GM23338 (cell line): ENCODE data around the gene AK4. TPM values are rescaled to one million over a fixed set of nuclear protein-coding genes. Genes with fewer than 3 reads are reported as not detected.

Experiments used
- ATAC-seq: fragments of 200-7000 bp; cut with Tn5 transposase; 3 replicates; pipeline ENCODE4 v1.9.1; 2020
- DNase-seq: peaks from one replicate; pipeline ENCODE4 v3.0.0-alpha.2; 2015; ENCODE audit warnings: low spot score
- H2AFZ ChIP-seq: fragments of 200-600 bp; sonication (generic); 2 replicates; pipeline ENCODE4 v1.8.0; 2016; ENCODE audit warnings: antibody characterized with exemption, mild to moderate bottlenecking, moderate library complexity
- H3F3A ChIP-seq: fragments of 200-600 bp; sonication (generic); replicated peaks from 2 replicates; pipeline ENCODE4 v1.8.0; 2017; ENCODE audit warnings: antibody characterized with exemption, mixed run types, low read depth
- H3K27ac ChIP-seq: fragments of 200-600 bp; sonication (generic); 2 replicates; pipeline ENCODE4 v1.6.1; 2016; ENCODE audit warnings: low read depth
- H3K27me3 ChIP-seq: fragments of 200-600 bp; sonication (generic); 2 replicates; pipeline ENCODE4 v1.8.0; 2016; ENCODE audit warnings: mild to moderate bottlenecking, mixed run types, moderate library complexity; ENCODE audit not compliant: insufficient read depth
- H3K36me3 ChIP-seq: fragments of 200-600 bp; sonication (generic); 2 replicates; pipeline ENCODE4 v1.8.0; 2016; ENCODE audit warnings: mild to moderate bottlenecking; ENCODE audit not compliant: insufficient read depth
- H3K4me1 ChIP-seq: fragments of 200-600 bp; sonication (generic); 2 replicates; pipeline ENCODE4 v1.8.0; 2016; ENCODE audit warnings: mild to moderate bottlenecking, moderate library complexity; ENCODE audit not compliant: insufficient read depth
- H3K4me2 ChIP-seq: fragments of 200-600 bp; sonication (generic); 2 replicates; pipeline ENCODE4 v1.7.1; 2017; ENCODE audit warnings: mixed run types
- H3K4me3 ChIP-seq: fragments of 200-600 bp; sonication (generic); 2 replicates; pipeline ENCODE4 v1.6.1; 2016; ENCODE audit warnings: mixed run types
- H3K79me2 ChIP-seq: fragments of 200-600 bp; sonication (generic); replicated peaks from 2 replicates; pipeline ENCODE4 v1.8.0; 2017; ENCODE audit warnings: mild to moderate bottlenecking; ENCODE audit not compliant: insufficient read depth
- H3K9me2 ChIP-seq: fragments of 200-600 bp; sonication (generic); 2 replicates; pipeline ENCODE4 v1.8.0; 2017; ENCODE audit not compliant: insufficient read depth
- H4K20me1 ChIP-seq: fragments of 200-600 bp; sonication (generic); replicated peaks from 2 replicates; pipeline ENCODE4 v1.8.0; 2017; ENCODE audit warnings: mild to moderate bottlenecking; ENCODE audit not compliant: insufficient read depth
- H3K27ac Mint-ChIP-seq: 2 replicates; pipeline ENCODE4 v1.8.0; 2020; ENCODE audit warnings: inconsistent platforms, mild to moderate bottlenecking, moderate library complexity, mixed read lengths
- H3K27me3 Mint-ChIP-seq: 3 replicates; pipeline ENCODE4 v1.8.0; 2022; ENCODE audit warnings: low read depth, mild to moderate bottlenecking, moderate library complexity, mixed read lengths, inconsistent platforms; ENCODE audit not compliant: insufficient read depth, poor library complexity
- H3K36me3 Mint-ChIP-seq: 3 replicates; pipeline ENCODE4 v1.8.0; 2021; ENCODE audit warnings: low read depth, mild to moderate bottlenecking, inconsistent platforms, moderate library complexity, mixed read lengths
- H3K4me1 Mint-ChIP-seq: 3 replicates; pipeline ENCODE4 v1.8.0; 2020; ENCODE audit warnings: mild to moderate bottlenecking, inconsistent platforms, mixed read lengths
- H3K4me3 Mint-ChIP-seq: 3 replicates; pipeline ENCODE4 v1.8.0; 2021; ENCODE audit warnings: moderate library complexity, mild to moderate bottlenecking, inconsistent platforms, mixed read lengths
- H3K9me3 Mint-ChIP-seq: 3 replicates; pipeline ENCODE4 v1.8.0; 2020; ENCODE audit warnings: moderate library complexity, mild to moderate bottlenecking, inconsistent platforms, mixed read lengths
- CREB1 ChIP-seq: fragments of 250-450 bp; sonication (Bioruptor Pico); IDR thresholded peaks from 2 replicates; pipeline ENCODE4 v1.5.0; 2020; ENCODE audit warnings: low read depth, mild to moderate bottlenecking, moderate library complexity
- ETS1 ChIP-seq: IDR thresholded peaks from 2 replicates; pipeline ENCODE4 v1.6.1; 2016; ENCODE audit warnings: antibody characterized with exemption
- EZH2 ChIP-seq: fragments of 200-600 bp; sonication (generic); IDR thresholded peaks from one replicate; pipeline ENCODE4 v1.8.0; 2017; ENCODE audit warnings: antibody characterized with exemption, mild to moderate bottlenecking, low read depth; ENCODE audit not compliant: unreplicated experiment
- EZH2phosphoT487 ChIP-seq: fragments of 200-600 bp; sonication (generic); IDR thresholded peaks from one replicate; pipeline ENCODE4 v1.8.1; 2018; ENCODE audit warnings: antibody characterized with exemption; ENCODE audit not compliant: unreplicated experiment
- JUNB ChIP-seq: IDR thresholded peaks from one replicate; pipeline ENCODE4 v1.6.1; 2016; ENCODE audit warnings: antibody characterized with exemption; ENCODE audit not compliant: unreplicated experiment
- NANOG ChIP-seq: IDR thresholded peaks from 2 replicates; pipeline ENCODE4 v1.6.1; 2016; ENCODE audit warnings: antibody characterized with exemption, borderline replicate concordance
- POLR2AphosphoS5 ChIP-seq: IDR thresholded peaks from 2 replicates; pipeline ENCODE4 v1.6.1; 2016; ENCODE audit warnings: antibody characterized with exemption, low read depth
- STAT1 ChIP-seq: IDR thresholded peaks from one replicate; pipeline ENCODE4 v1.6.1; 2016; ENCODE audit warnings: antibody characterized with exemption; ENCODE audit not compliant: unreplicated experiment
- ZNF114 ChIP-seq: fragments of 250-450 bp; sonication (Bioruptor Pico); IDR thresholded peaks from 2 replicates; pipeline ENCODE4 v1.5.0; 2020; ENCODE audit warnings: mild to moderate bottlenecking, moderate library complexity
- ZNF331 ChIP-seq: fragments of 250-450 bp; sonication (Bioruptor Pico); IDR thresholded peaks from 2 replicates; pipeline ENCODE4 v1.5.0; 2020; ENCODE audit warnings: low read depth, mild to moderate bottlenecking, moderate library complexity
- polyA plus RNA-seq: library from polyadenylated mRNA; unstranded; fragments of >200 nt; fragmentation: Nextera tagmentation; extraction: Ambion mirVana; gene quantifications from 2 replicates; pipeline ENCODE4 v1.2.1, GENCODE V29; 2016
- total RNA-seq: library from RNA; depleted of rRNA; stranded (reverse); fragments of >200 nt; shearing (Covaris generic); gene quantifications from 2 replicates; pipeline ENCODE4 v1.2.3, GENCODE V29; 2014
- TF ChIP-seq, protein P1 (sequence below): IDR thresholded peaks from one replicate; pipeline ENCODE4 v1.6.1; 2018; ENCODE audit warnings: antibody characterized with exemption; ENCODE audit not compliant: unreplicated experiment
- TF ChIP-seq, protein P2 (sequence below), 2 experiments: fragments of 200-600 bp in 1 of 2; sonication (generic) in 1 of 2; conservative IDR thresholded peaks; 2 replicates each; pipeline versions ENCODE4 v1.5.1 to v1.6.1; 2016 to 2017; ENCODE audit warnings: antibody characterized with exemption in 2 of 2, low read depth in 2 of 2, mild to moderate bottlenecking in 2 of 2, moderate library complexity in 1 of 2
- TF ChIP-seq, protein P3 (sequence below): fragments of 250-450 bp; sonication (Bioruptor Pico); IDR thresholded peaks from 2 replicates; pipeline ENCODE4 v1.5.0; 2020; ENCODE audit warnings: mild to moderate bottlenecking, moderate library complexity

AK4 gene
- total and polyA plus RNA-seq, 2 experiments from 2014 or later, result 123 to 127 TPM

- Histone ChIP-seq H3K27me3 (peaks cover 27% of the 10 kb centered on the region), H3K9me2 (no peaks in the 10 kb centered on the region), H3K36me3 (no peaks in the 10 kb centered on the region), H3K4me3 (no peak overlapping the region), H3K27ac (no peak overlapping the region), H3K79me2 (no peaks in the 10 kb centered on the region), H4K20me1 (no peaks in the 10 kb centered on the region), H3K4me2 (no peak overlapping the region), H3F3A (peaks cover 5% of the 10 kb centered on the region; the same call in 1 of the 2 replicates), H2AFZ (no peak overlapping the region), H3K4me1 (peaks cover 5% of the 10 kb centered on the region)
- H3K9me3 Mint-ChIP-seq, result no peaks in the 10 kb centered on the region
- H3K4me1 Mint-ChIP-seq, result peaks cover 14% of the 10 kb centered on the region
- no peak overlapping the region for H3K4me3 Mint-ChIP-seq
- H3K27ac Mint-ChIP-seq, result no peak overlapping the region
- no peak for DNase-seq
- H3K36me3 Mint-ChIP-seq, result no peaks in the 10 kb centered on the region; the same call in 2 of the 3 replicates
- TF ChIP-seq ETS1 (no peak), STAT1 (no peak), EZH2 (no peak), EZH2phosphoT487 (no peak), ZNF331 (CRISPR knock-in tag) (no peak), JUNB (no peak), NANOG (no peak), ZNF114 (CRISPR knock-in tag) (no peak), POLR2AphosphoS5 (no peak), CREB1 (CRISPR knock-in tag) (no peak)
- TF ChIP-seq, protein P1, sequence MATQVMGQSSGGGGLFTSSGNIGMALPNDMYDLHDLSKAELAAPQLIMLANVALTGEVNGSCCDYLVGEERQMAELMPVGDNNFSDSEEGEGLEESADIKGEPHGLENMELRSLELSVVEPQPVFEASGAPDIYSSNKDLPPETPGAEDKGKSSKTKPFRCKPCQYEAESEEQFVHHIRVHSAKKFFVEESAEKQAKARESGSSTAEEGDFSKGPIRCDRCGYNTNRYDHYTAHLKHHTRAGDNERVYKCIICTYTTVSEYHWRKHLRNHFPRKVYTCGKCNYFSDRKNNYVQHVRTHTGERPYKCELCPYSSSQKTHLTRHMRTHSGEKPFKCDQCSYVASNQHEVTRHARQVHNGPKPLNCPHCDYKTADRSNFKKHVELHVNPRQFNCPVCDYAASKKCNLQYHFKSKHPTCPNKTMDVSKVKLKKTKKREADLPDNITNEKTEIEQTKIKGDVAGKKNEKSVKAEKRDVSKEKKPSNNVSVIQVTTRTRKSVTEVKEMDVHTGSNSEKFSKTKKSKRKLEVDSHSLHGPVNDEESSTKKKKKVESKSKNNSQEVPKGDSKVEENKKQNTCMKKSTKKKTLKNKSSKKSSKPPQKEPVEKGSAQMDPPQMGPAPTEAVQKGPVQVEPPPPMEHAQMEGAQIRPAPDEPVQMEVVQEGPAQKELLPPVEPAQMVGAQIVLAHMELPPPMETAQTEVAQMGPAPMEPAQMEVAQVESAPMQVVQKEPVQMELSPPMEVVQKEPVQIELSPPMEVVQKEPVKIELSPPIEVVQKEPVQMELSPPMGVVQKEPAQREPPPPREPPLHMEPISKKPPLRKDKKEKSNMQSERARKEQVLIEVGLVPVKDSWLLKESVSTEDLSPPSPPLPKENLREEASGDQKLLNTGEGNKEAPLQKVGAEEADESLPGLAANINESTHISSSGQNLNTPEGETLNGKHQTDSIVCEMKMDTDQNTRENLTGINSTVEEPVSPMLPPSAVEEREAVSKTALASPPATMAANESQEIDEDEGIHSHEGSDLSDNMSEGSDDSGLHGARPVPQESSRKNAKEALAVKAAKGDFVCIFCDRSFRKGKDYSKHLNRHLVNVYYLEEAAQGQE, result no peak
- TF ChIP-seq, protein P2, sequence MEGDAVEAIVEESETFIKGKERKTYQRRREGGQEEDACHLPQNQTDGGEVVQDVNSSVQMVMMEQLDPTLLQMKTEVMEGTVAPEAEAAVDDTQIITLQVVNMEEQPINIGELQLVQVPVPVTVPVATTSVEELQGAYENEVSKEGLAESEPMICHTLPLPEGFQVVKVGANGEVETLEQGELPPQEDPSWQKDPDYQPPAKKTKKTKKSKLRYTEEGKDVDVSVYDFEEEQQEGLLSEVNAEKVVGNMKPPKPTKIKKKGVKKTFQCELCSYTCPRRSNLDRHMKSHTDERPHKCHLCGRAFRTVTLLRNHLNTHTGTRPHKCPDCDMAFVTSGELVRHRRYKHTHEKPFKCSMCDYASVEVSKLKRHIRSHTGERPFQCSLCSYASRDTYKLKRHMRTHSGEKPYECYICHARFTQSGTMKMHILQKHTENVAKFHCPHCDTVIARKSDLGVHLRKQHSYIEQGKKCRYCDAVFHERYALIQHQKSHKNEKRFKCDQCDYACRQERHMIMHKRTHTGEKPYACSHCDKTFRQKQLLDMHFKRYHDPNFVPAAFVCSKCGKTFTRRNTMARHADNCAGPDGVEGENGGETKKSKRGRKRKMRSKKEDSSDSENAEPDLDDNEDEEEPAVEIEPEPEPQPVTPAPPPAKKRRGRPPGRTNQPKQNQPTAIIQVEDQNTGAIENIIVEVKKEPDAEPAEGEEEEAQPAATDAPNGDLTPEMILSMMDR (conservative IDR thresholded peaks at IDR 0.05; ENCODE audit: low read depth in 2 of 2), result no peak
- TF ChIP-seq, protein P3, sequence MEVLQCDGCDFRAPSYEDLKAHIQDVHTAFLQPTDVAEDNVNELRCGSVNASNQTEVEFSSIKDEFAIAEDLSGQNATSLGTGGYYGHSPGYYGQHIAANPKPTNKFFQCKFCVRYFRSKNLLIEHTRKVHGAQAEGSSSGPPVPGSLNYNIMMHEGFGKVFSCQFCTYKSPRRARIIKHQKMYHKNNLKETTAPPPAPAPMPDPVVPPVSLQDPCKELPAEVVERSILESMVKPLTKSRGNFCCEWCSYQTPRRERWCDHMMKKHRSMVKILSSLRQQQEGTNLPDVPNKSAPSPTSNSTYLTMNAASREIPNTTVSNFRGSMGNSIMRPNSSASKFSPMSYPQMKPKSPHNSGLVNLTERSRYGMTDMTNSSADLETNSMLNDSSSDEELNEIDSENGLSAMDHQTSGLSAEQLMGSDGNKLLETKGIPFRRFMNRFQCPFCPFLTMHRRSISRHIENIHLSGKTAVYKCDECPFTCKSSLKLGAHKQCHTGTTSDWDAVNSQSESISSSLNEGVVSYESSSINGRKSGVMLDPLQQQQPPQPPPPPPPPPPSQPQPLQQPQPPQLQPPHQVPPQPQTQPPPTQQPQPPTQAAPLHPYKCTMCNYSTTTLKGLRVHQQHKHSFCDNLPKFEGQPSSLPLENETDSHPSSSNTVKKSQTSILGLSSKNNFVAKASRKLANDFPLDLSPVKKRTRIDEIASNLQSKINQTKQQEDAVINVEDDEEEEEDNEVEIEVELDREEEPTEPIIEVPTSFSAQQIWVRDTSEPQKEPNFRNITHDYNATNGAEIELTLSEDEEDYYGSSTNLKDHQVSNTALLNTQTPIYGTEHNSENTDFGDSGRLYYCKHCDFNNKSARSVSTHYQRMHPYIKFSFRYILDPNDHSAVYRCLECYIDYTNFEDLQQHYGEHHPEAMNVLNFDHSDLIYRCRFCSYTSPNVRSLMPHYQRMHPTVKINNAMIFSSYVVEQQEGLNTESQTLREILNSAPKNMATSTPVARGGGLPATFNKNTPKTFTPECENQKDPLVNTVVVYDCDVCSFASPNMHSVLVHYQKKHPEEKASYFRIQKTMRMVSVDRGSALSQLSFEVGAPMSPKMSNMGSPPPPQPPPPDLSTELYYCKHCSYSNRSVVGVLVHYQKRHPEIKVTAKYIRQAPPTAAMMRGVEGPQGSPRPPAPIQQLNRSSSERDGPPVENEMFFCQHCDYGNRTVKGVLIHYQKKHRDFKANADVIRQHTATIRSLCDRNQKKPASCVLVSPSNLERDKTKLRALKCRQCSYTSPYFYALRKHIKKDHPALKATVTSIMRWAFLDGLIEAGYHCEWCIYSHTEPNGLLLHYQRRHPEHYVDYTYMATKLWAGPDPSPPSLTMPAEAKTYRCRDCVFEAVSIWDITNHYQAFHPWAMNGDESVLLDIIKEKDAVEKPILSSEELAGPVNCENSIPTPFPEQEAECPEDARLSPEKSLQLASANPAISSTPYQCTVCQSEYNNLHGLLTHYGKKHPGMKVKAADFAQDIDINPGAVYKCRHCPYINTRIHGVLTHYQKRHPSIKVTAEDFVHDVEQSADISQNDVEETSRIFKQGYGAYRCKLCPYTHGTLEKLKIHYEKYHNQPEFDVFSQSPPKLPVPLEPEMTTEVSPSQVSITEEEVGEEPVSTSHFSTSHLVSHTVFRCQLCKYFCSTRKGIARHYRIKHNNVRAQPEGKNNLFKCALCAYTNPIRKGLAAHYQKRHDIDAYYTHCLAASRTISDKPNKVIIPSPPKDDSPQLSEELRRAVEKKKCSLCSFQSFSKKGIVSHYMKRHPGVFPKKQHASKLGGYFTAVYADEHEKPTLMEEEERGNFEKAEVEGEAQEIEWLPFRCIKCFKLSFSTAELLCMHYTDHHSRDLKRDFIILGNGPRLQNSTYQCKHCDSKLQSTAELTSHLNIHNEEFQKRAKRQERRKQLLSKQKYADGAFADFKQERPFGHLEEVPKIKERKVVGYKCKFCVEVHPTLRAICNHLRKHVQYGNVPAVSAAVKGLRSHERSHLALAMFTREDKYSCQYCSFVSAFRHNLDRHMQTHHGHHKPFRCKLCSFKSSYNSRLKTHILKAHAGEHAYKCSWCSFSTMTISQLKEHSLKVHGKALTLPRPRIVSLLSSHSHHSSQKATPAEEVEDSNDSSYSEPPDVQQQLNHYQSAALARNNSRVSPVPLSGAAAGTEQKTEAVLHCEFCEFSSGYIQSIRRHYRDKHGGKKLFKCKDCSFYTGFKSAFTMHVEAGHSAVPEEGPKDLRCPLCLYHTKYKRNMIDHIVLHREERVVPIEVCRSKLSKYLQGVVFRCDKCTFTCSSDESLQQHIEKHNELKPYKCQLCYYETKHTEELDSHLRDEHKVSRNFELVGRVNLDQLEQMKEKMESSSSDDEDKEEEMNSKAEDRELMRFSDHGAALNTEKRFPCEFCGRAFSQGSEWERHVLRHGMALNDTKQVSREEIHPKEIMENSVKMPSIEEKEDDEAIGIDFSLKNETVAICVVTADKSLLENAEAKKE, result no peak
- H3K27me3 Mint-ChIP-seq, result peaks cover 21% of the 10 kb centered on the region
- ATAC-seq, result no peak
These were observed 102.8 kb downstream of the AK4 start for GRCh38 chr1:65250826-65251225.
